HepG2 (cell line): ENCODE data around the gene C22orf15. TPM values are rescaled to one million over a fixed set of nuclear protein-coding genes. Genes with fewer than 3 reads are reported as not detected.

Experiments
- GABPA ChIP-seq, 2 experiments: IDR thresholded peaks; 2 replicates each; pipeline ENCODE4 v1.6.1; 2011 to 2016; ENCODE audit warnings: low read depth in 2 of 2, low read length in 1 of 2, missing biosample characterization in 1 of 2, missing genetic modification characterization in 1 of 2
- GFI1 ChIP-seq: sonication (generic); formaldehyde crosslinking; IDR thresholded peaks from 2 replicates; pipeline ENCODE4 v1.5.0; 2020; ENCODE audit warnings: missing genetic modification reagents, mild to moderate bottlenecking, borderline replicate concordance
- JARID2 ChIP-seq: sonication (generic); formaldehyde crosslinking; IDR thresholded peaks from 2 replicates; pipeline ENCODE4 v1.8.1; 2023; ENCODE audit warnings: missing genetic modification reagents, inconsistent platforms; ENCODE audit not compliant: insufficient replicate concordance
- KDM6A ChIP-seq: IDR thresholded peaks from 2 replicates; pipeline ENCODE4 v1.6.1; 2016; ENCODE audit warnings: low read depth
- MXD4 ChIP-seq: IDR thresholded peaks from 2 replicates; pipeline ENCODE4 v1.6.1; 2016; ENCODE audit warnings: mild to moderate bottlenecking, missing biosample characterization, missing genetic modification reagents
- NRL ChIP-seq: sonication (generic); formaldehyde crosslinking; IDR thresholded peaks from 2 replicates; pipeline ENCODE4 v1.5.0; 2020; ENCODE audit warnings: missing genetic modification reagents, mild to moderate bottlenecking, moderate library complexity, borderline replicate concordance
- SRSF4 ChIP-seq: fragments of 200-400 bp; formaldehyde crosslinking; IDR thresholded peaks from one replicate; pipeline ENCODE4 v1.6.1; 2018; ENCODE audit warnings: mild to moderate bottlenecking, low read depth, low read length, moderate library complexity; ENCODE audit not compliant: poor library complexity, severe bottlenecking
- SSRP1 ChIP-seq: IDR thresholded peaks from 2 replicates; pipeline ENCODE4 v1.6.1; 2016; ENCODE audit warnings: control low read depth
- TBL1XR1 ChIP-seq: fragments of 150-350 bp; IDR thresholded peaks from 2 replicates; pipeline ENCODE4 v1.6.1; 2014; ENCODE audit warnings: borderline replicate concordance, low read length; ENCODE audit not compliant: partially characterized antibody
- TBX2 ChIP-seq: sonication (generic); formaldehyde crosslinking; IDR thresholded peaks from 2 replicates; pipeline ENCODE4 v1.5.0; 2020; ENCODE audit warnings: missing genetic modification reagents, mild to moderate bottlenecking, borderline replicate concordance
- ZNF260 ChIP-seq: sonication (generic); formaldehyde crosslinking; IDR thresholded peaks from 2 replicates; pipeline ENCODE4 v1.4.0; 2020; ENCODE audit warnings: missing genetic modification reagents, low read depth, mild to moderate bottlenecking, borderline replicate concordance
- ZNF652 ChIP-seq: IDR thresholded peaks from 2 replicates; pipeline ENCODE4 v1.6.1; 2016; ENCODE audit warnings: low read depth, borderline replicate concordance
- ZNF879 ChIP-seq: sonication (generic); formaldehyde crosslinking; IDR thresholded peaks from 2 replicates; pipeline ENCODE4 v1.8.1; 2023; ENCODE audit warnings: missing genetic modification reagents
- polyA plus RNA-seq, 8 experiments: library from polyadenylated mRNA; depleted of rRNA in 3 of 8; stranded (reverse) in 7 of 8; unstranded in 1 of 8; fragments of >200 nt; fragmentation: Illumina TruSeq in 4 of 8; extraction: Trizol in 4 of 8; gene quantifications; 2 replicates each; pipeline versions ENCODE4 v1.2.1 to v1.2.3, GENCODE V29; 2011 to 2016; ENCODE audit warnings: low read depth in 4 of 8, missing spikeins in 1 of 8, mixed read lengths in 1 of 8; ENCODE audit not compliant: insufficient read depth in 1 of 8
- total RNA-seq, 5 experiments: library from RNA; depleted of rRNA; stranded (reverse); fragments of >200 nt; fragmentation: Illumina TruSeq; extraction: Trizol; gene quantifications; 2 replicates each; pipeline ENCODE4 v1.2.3, GENCODE V29; 2016; ENCODE audit warnings: low read depth in 1 of 5
- TF ChIP-seq, protein P1 (sequence below): sonication (generic); formaldehyde crosslinking; IDR thresholded peaks from 2 replicates; pipeline ENCODE4 v1.5.1; 2020; ENCODE audit warnings: mild to moderate bottlenecking, missing genetic modification reagents, moderate library complexity
- TF ChIP-seq, protein P2 (sequence below): sonication (generic); formaldehyde crosslinking; IDR thresholded peaks from 2 replicates; pipeline ENCODE4 v1.8.0; 2022; ENCODE audit warnings: mild to moderate bottlenecking, missing genetic modification reagents, borderline replicate concordance
- TF ChIP-seq, protein P3 (sequence below): sonication (generic); formaldehyde crosslinking; IDR thresholded peaks from 2 replicates; pipeline ENCODE4 v1.4.0; 2020; ENCODE audit warnings: low read depth, missing genetic modification reagents
- TF ChIP-seq, protein P4 (sequence below): sonication (generic); IDR thresholded peaks from 2 replicates; pipeline ENCODE4 v1.6.1; 2016; ENCODE audit warnings: low read depth, borderline replicate concordance

The C22orf15 gene
- total and polyA plus RNA-seq, 2 of the 13 experiments (the other 11 are each of a cell fraction or from before 2014, with no cell fraction given), result not detected

- TF ChIP-seq, protein P1, sequence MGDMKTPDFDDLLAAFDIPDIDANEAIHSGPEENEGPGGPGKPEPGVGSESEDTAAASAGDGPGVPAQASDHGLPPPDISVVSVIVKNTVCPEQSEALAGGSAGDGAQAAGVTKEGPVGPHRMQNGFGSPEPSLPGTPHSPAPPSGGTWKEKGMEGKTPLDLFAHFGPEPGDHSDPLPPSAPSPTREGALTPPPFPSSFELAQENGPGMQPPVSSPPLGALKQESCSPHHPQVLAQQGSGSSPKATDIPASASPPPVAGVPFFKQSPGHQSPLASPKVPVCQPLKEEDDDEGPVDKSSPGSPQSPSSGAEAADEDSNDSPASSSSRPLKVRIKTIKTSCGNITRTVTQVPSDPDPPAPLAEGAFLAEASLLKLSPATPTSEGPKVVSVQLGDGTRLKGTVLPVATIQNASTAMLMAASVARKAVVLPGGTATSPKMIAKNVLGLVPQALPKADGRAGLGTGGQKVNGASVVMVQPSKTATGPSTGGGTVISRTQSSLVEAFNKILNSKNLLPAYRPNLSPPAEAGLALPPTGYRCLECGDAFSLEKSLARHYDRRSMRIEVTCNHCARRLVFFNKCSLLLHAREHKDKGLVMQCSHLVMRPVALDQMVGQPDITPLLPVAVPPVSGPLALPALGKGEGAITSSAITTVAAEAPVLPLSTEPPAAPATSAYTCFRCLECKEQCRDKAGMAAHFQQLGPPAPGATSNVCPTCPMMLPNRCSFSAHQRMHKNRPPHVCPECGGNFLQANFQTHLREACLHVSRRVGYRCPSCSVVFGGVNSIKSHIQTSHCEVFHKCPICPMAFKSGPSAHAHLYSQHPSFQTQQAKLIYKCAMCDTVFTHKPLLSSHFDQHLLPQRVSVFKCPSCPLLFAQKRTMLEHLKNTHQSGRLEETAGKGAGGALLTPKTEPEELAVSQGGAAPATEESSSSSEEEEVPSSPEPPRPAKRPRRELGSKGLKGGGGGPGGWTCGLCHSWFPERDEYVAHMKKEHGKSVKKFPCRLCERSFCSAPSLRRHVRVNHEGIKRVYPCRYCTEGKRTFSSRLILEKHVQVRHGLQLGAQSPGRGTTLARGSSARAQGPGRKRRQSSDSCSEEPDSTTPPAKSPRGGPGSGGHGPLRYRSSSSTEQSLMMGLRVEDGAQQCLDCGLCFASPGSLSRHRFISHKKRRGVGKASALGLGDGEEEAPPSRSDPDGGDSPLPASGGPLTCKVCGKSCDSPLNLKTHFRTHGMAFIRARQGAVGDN (CRISPR knock-in tag), result peak; percentile 35; the same call in 1 of the 2 replicates
- TF ChIP-seq SRSF4, result no peak
- TF ChIP-seq ZNF879 (CRISPR knock-in tag), result no peak
- no peak for TF ChIP-seq KDM6A (CRISPR knock-in tag)
- TF ChIP-seq SSRP1, result no peak
- TF ChIP-seq ZNF652 (CRISPR knock-in tag), result no peak
- TF ChIP-seq JARID2 (CRISPR knock-in tag), result no peak
- TF ChIP-seq, protein P2, sequence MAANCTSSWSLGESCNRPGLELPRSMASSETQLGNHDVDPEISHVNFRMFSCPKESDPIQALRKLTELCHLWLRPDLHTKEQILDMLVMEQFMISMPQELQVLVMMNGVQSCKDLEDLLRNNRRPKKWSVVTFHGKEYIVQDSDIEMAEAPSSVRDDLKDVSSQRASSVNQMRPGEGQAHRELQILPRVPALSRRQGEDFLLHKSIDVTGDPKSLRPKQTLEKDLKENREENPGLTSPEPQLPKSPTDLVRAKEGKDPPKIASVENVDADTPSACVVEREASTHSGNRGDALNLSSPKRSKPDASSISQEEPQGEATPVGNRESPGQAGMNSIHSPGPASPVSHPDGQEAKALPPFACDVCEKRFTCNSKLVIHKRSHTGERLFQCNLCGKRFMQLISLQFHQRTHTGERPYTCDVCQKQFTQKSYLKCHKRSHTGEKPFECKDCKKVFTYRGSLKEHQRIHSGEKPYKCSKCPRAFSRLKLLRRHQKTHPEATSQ (CRISPR knock-in tag), result no peak
- TF ChIP-seq, protein P3, sequence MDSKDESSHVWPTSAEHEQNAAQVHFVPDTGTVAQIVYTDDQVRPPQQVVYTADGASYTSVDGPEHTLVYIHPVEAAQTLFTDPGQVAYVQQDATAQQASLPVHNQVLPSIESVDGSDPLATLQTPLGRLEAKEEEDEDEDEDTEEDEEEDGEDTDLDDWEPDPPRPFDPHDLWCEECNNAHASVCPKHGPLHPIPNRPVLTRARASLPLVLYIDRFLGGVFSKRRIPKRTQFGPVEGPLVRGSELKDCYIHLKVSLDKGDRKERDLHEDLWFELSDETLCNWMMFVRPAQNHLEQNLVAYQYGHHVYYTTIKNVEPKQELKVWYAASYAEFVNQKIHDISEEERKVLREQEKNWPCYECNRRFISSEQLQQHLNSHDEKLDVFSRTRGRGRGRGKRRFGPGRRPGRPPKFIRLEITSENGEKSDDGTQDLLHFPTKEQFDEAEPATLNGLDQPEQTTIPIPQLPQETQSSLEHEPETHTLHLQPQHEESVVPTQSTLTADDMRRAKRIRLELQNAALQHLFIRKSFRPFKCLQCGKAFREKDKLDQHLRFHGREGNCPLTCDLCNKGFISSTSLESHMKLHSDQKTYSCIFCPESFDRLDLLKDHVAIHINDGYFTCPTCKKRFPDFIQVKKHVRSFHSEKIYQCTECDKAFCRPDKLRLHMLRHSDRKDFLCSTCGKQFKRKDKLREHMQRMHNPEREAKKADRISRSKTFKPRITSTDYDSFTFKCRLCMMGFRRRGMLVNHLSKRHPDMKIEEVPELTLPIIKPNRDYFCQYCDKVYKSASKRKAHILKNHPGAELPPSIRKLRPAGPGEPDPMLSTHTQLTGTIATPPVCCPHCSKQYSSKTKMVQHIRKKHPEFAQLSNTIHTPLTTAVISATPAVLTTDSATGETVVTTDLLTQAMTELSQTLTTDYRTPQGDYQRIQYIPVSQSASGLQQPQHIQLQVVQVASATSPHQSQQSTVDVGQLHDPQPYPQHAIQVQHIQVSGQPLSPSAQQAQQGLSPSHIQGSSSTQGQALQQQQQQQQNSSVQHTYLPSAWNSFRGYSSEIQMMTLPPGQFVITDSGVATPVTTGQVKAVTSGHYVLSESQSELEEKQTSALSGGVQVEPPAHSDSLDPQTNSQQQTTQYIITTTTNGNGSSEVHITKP, result no peak
- no peak for TF ChIP-seq MXD4
- no peak for TF ChIP-seq TBL1XR1
- TF ChIP-seq TBX2, result 0 out of 2 replicates have a peak, but pooled peaks have one; percentile 11
- TF ChIP-seq, protein P4, sequence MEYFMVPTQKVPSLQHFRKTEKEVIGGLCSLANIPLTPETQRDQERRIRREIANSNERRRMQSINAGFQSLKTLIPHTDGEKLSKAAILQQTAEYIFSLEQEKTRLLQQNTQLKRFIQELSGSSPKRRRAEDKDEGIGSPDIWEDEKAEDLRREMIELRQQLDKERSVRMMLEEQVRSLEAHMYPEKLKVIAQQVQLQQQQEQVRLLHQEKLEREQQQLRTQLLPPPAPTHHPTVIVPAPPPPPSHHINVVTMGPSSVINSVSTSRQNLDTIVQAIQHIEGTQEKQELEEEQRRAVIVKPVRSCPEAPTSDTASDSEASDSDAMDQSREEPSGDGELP, result peak; percentile 59; the same call in 1 of the 2 replicates
- no peak for TF ChIP-seq ZNF260 (CRISPR knock-in tag)
- TF ChIP-seq GABPA (IDR thresholded peaks at IDR 0.05; ENCODE audit: low read depth, low read length), result no peak
- TF ChIP-seq GABPA (CRISPR knock-in tag; IDR thresholded peaks at IDR 0.05; ENCODE audit: low read depth), result no peak
- TF ChIP-seq NRL (CRISPR knock-in tag), result 0 out of 2 replicates have a peak, but pooled peaks have one; percentile 25
- TF ChIP-seq GFI1 (CRISPR knock-in tag), result no peak
Observed at GRCh38 chr22:23769321-23769965, 6.7 kb downstream of the C22orf15 start (continued).
